Measurements from ENCODE around the gene TBC1D25. TPM values are rescaled to one million over a fixed set of nuclear protein-coding genes. Genes with fewer than 3 reads are reported as not detected.

TBC1D25 gene
- total RNA-seq, 1 experiment from 2014 or later, result 7.5 TPM

- Mint-ChIP-seq H3K4me1 (peaks cover 4% of the 10 kb centered on the region; the same call in 1 of the 2 replicates), H3K4me3 (no peak overlapping the region), H3K36me3 (peaks cover 8% of the 10 kb centered on the region), H3K27me3 (ENCODE audit: low read depth) (no peaks in the 10 kb centered on the region), H3K9me3 (no peaks in the 10 kb centered on the region), H3K27ac (no peak overlapping the region)
- DNase-seq (ENCODE audit: low spot score) (no peak), ATAC-seq (no peak)
- ChIA-PET POLR2A (no interaction called here), CTCF (no interaction called here)
- TF ChIP-seq ATF3 (CRISPR knock-in tag; conservative IDR thresholded peaks at IDR 0.05) (no peak), KAT7 (CRISPR knock-in tag; IDR thresholded peaks at IDR 0.05; ENCODE audit: borderline replicate concordance) (no peak)
Measured at GRCh38 chrX:48560056-48560455, 20.5 kb downstream of the TBC1D25 start.

- ChIA-PET CTCF (no interaction called here), POLR2A (no interaction called here)
- ATAC-seq, result no peak
- Mint-ChIP-seq H3K4me1 (no peaks in the 10 kb centered on the region), H3K27me3 (ENCODE audit: low read depth) (no peaks in the 10 kb centered on the region), H3K4me3 (no peak overlapping the region), H3K27ac (no peak overlapping the region), H3K36me3 (peaks cover 7% of the 10 kb centered on the region), H3K9me3 (no peaks in the 10 kb centered on the region)
- TF ChIP-seq PRRX2 (CRISPR knock-in tag; IDR thresholded peaks at IDR 0.05), result no peak
- TF ChIP-seq CREM (CRISPR knock-in tag; IDR thresholded peaks at IDR 0.05), result no peak
- TF ChIP-seq ZNF671 (CRISPR knock-in tag; IDR thresholded peaks at IDR 0.05), result no peak
- no peak for TF ChIP-seq ZSCAN18 (CRISPR knock-in tag; IDR thresholded peaks at IDR 0.05)
- no peak for DNase-seq (ENCODE audit: low spot score)
Measured at GRCh38 chrX:48560681-48561080, 21.2 kb downstream of the TBC1D25 start.

- ChIA-PET CTCF (no interaction called here), POLR2A (no interaction called here)
- H3K4me3 Mint-ChIP-seq, result no peak overlapping the region
- no peaks in the 10 kb centered on the region for H3K9me3 Mint-ChIP-seq
- TF ChIP-seq RORB (CRISPR knock-in tag; IDR thresholded peaks at IDR 0.05) (no peak), KAT7 (CRISPR knock-in tag; IDR thresholded peaks at IDR 0.05; ENCODE audit: borderline replicate concordance) (no peak), NR2C2 (CRISPR knock-in tag; IDR thresholded peaks at IDR 0.05) (no peak), SMAD3 (CRISPR knock-in tag; IDR thresholded peaks at IDR 0.05; ENCODE audit: borderline replicate concordance) (no peak), TEAD4 (CRISPR knock-in tag; IDR thresholded peaks at IDR 0.05) (no peak), ZNF317 (CRISPR knock-in tag; IDR thresholded peaks at IDR 0.05; ENCODE audit: borderline replicate concordance, low read depth) (no peak), TCF7 (CRISPR knock-in tag; IDR thresholded peaks at IDR 0.05; ENCODE audit: low read depth) (no peak), IRF1 (CRISPR knock-in tag; IDR thresholded peaks at IDR 0.05) (no peak)
- H3K36me3 Mint-ChIP-seq, result peaks cover 2% of the 10 kb centered on the region
- DNase-seq (ENCODE audit: low spot score) (no peak), ATAC-seq (no peak)
- H3K4me1 Mint-ChIP-seq, result peaks cover 6% of the 10 kb centered on the region; the same call in 1 of the 2 replicates
- H3K27me3 Mint-ChIP-seq (ENCODE audit: low read depth), result no peaks in the 10 kb centered on the region
- no peak overlapping the region for H3K27ac Mint-ChIP-seq
Measured at GRCh38 chrX:48569958-48570357, 30.4 kb downstream of the TBC1D25 start.

- Mint-ChIP-seq H3K4me1 (peaks cover 11% of the 10 kb centered on the region; the same call in 1 of the 2 replicates), H3K36me3 (peaks cover 39% of the 10 kb centered on the region), H3K27ac (peak overlapping the region; percentile 100), H3K9me3 (no peaks in the 10 kb centered on the region), H3K4me3 (peak overlapping the region; percentile 97), H3K27me3 (ENCODE audit: low read depth) (no peaks in the 10 kb centered on the region; the same call in 1 of the 2 replicates)
- ATAC-seq (no peak), DNase-seq (ENCODE audit: low spot score) (no peak)
- ChIA-PET POLR2A (interaction anchor here (0.6 kb wide), 3 partner anchors 101 to 662 kb away, joined by 3 to 5 read pairs (median 4); partner anchors contain the start of genes CCDC22 and SUV39H1), CTCF (no interaction called here)
- TF ChIP-seq ZNF512 (CRISPR knock-in tag; IDR thresholded peaks at IDR 0.05; ENCODE audit: borderline replicate concordance), result no peak
- TF ChIP-seq MXD4 (CRISPR knock-in tag; IDR thresholded peaks at IDR 0.05; ENCODE audit: borderline replicate concordance), result no peak
- no peak for TF ChIP-seq TEAD4 (CRISPR knock-in tag; IDR thresholded peaks at IDR 0.05)
- TF ChIP-seq FOXK1 (CRISPR knock-in tag; IDR thresholded peaks at IDR 0.05), result no peak
- no peak for TF ChIP-seq NFYB (CRISPR knock-in tag; conservative IDR thresholded peaks at IDR 0.05; ENCODE audit: low read depth)
- TF ChIP-seq HMGXB4 (CRISPR knock-in tag; IDR thresholded peaks at IDR 0.05), result no peak
- TF ChIP-seq NR1H2 (CRISPR knock-in tag; IDR thresholded peaks at IDR 0.05), result no peak
- TF ChIP-seq NFATC4 (CRISPR knock-in tag; IDR thresholded peaks at IDR 0.05), result no peak
- TF ChIP-seq E2F4 (CRISPR knock-in tag; IDR thresholded peaks at IDR 0.05; ENCODE audit: borderline replicate concordance, low read depth), result no peak
- no peak for TF ChIP-seq ZBTB21 (CRISPR knock-in tag; IDR thresholded peaks at IDR 0.05; ENCODE audit: borderline replicate concordance)
Measured at GRCh38 chrX:48573690-48574269, 34.3 kb downstream of the TBC1D25 start.

All from WTC11 (cell line).